KOPT-K1 (cell line): ENCODE results near the gene CFAP141.
A peak's percentile ranks its signal among the peaks of the same experiment; 100 is the strongest.

Source experiments
- H3K27ac ChIP-seq: fragments of 200-600 bp; sonication (generic); 2 replicates; pipeline ENCODE4 v1.5.1; 2016; ENCODE audit warnings: antibody characterized with exemption, mild to moderate bottlenecking, low read depth, low read length; ENCODE audit not compliant: poor library complexity, severe bottlenecking
- H3K36me3 ChIP-seq: fragments of 200-600 bp; sonication (generic); 2 replicates; pipeline ENCODE4 v1.5.1; 2017; ENCODE audit warnings: antibody characterized with exemption, mild to moderate bottlenecking, low read length, moderate library complexity; ENCODE audit not compliant: insufficient read depth
- H3K9me3 ChIP-seq: fragments of 200-600 bp; sonication (generic); 2 replicates; pipeline ENCODE4 v1.5.1; 2017; ENCODE audit warnings: antibody characterized with exemption, low read length, mild to moderate bottlenecking; ENCODE audit not compliant: insufficient read depth, poor library complexity, severe bottlenecking

Gene CFAP141

GRCh38 chr1:154186852-154187501, 19.2 kb downstream of the CFAP141 start:
- Histone ChIP-seq H3K27ac (no peak overlapping the region), H3K36me3 (no peaks in the 10 kb centered on the region), H3K9me3 (no peaks in the 10 kb centered on the region)

DNA sequence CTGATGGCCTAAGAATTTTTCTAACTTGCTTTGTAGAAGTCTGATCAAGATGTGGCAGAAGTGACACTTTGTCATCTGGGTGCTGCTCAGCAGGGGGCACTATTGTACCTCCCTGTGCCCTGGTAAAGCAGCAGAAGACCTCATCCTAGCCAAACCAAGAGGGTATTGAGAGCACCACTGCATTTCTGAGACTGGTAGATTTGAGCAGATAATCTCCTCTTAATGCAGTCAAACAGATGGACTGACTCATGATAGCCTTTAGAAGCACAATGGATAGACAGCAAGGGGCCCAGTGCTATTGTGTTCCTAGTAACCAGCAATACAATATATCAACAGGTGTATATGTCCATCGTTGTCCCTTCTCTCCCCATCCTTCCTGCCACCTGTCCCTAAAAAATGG, 20.0 kb downstream of the CFAP141 start:
- Histone ChIP-seq H3K9me3 (no peaks in the 10 kb centered on the region), H3K36me3 (peaks cover 4% of the 10 kb centered on the region), H3K27ac (no peak overlapping the region)

- Histone ChIP-seq H3K36me3 (peaks cover 32% of the 10 kb centered on the region), H3K27ac (peak overlapping the region; percentile 93)
These were observed 22.9 kb downstream of the CFAP141 start for GRCh38 chr1:154183046-154183915.

DNA sequence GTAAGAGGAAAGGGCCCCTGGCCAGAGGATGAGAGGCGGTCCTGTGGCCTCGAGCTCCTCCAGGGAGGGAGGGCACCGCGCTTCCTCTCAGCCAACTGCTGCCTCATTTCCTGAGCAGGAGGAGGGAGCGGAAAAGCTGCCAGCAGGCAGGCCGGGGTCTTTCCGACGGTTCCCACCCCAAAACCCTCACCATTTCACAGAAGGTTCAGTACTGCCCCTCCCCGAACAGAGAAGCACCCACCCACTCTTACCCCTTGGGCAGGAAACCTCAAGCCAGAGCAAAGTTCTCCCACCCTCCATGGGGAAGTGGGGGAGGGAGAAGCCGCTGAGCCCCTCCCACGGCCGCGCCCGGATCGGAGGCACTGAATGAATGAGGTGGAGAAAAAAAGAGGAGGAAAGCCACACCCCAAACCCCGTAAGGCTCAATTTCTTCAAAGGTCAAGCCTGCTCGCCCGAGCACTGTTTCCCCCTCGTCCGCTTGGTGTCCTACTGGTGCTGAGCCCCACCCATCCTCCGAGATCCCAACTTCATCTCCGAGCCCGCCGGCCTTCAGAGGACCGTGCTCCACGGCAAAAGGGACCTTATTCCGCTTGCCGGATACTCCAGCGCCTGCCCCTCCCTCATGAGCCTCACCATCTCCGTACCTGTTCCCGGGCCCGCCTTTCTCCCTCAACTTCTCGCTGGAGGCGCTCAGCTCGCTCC, 23.6 kb downstream of the CFAP141 start:
- Histone ChIP-seq H3K36me3 (peaks cover 40% of the 10 kb centered on the region), H3K9me3 (no peaks in the 10 kb centered on the region), H3K27ac (peak overlapping the region; percentile 93)

More at GRCh38 chr1:154183046-154183915, 22.9 kb downstream of the CFAP141 start:
- no peaks in the 10 kb centered on the region for H3K9me3 ChIP-seq

DNA sequence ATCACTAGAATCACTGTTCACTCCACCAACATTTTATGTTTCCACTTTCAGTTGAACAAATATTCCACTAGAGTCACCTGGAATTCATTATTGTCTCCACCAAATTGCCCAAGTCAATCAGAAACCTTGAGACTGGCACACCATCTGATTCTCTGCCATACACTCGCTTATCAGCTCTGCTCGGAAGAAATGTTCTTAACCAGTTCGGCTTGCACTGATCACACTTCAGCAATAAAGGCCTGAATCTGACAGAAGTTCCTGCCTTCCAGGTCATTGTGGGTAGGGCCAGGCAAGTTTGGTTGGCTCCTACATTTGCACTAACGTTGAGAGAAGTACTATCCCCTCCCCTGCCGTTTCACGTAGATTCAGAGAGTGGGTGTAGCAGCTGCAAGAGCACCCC, 24.2 kb downstream of the CFAP141 start:
- Histone ChIP-seq H3K9me3 (no peaks in the 10 kb centered on the region), H3K27ac (peak overlapping the region; percentile 93), H3K36me3 (peaks cover 46% of the 10 kb centered on the region)

- Histone ChIP-seq H3K27ac (peak overlapping the region; percentile 44), H3K9me3 (no peaks in the 10 kb centered on the region), H3K36me3 (peaks cover 64% of the 10 kb centered on the region)
These were observed 26.0 kb downstream of the CFAP141 start for GRCh38 chr1:154179946-154180687.

- no peaks in the 10 kb centered on the region for H3K9me3 ChIP-seq
- H3K36me3 ChIP-seq, result peaks cover 74% of the 10 kb centered on the region
- no peak overlapping the region for H3K27ac ChIP-seq
These were observed 27.0 kb downstream of the CFAP141 start for GRCh38 chr1:154178911-154179811.

DNA sequence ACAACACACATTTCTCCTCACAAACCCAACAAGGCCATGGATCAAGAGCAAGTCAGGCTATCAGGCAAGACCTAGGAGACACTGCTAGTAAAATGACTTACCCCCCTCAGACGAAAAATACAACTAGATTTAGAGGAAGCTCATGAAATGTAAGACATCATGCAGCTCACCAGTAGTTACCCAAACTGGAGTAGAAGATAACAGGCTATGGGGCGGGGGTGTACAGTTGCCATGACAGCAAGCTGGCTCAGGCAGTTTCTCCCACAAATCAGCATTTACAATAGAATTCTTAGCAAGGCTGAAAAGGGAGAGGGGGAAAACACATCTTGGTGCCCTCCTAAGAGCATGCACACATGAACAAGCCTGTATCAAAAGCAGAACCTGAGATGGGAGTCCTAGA, 28.1 kb downstream of the CFAP141 start:
- no peak overlapping the region for H3K27ac ChIP-seq

GRCh38 chr1:154176337-154176736, 29.8 kb downstream of the CFAP141 start:
- H3K36me3 ChIP-seq, result peaks cover 99% of the 10 kb centered on the region
- no peak overlapping the region for H3K27ac ChIP-seq
- no peaks in the 10 kb centered on the region for H3K9me3 ChIP-seq

More for the DNA sequence above, 28.1 kb downstream of the CFAP141 start:
- Histone ChIP-seq H3K36me3 (peaks cover 85% of the 10 kb centered on the region), H3K9me3 (no peaks in the 10 kb centered on the region)

DNA sequence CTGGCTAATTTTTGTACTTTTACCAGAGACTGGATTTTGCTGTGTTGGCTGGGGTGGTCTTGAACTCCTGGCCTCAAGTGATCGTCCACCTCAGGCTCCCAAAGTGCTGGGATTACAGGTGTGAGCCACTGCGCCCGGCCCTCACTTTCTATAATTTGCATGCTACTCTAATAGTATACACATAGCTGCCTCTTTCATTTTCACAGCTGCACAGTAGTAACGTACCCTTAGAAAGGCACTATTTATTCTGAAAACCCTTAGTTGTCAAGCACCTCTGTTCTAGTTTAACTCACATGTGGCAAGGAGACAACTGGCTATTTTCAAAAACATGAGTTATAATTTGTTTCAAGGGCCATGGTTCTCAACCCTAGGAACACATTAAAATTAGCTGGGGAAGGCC, 31.5 kb downstream of the CFAP141 start:
- no peaks in the 10 kb centered on the region for H3K9me3 ChIP-seq
- no peak overlapping the region for H3K27ac ChIP-seq
- H3K36me3 ChIP-seq, result peaks cover 100% of the 10 kb centered on the region

DNA sequence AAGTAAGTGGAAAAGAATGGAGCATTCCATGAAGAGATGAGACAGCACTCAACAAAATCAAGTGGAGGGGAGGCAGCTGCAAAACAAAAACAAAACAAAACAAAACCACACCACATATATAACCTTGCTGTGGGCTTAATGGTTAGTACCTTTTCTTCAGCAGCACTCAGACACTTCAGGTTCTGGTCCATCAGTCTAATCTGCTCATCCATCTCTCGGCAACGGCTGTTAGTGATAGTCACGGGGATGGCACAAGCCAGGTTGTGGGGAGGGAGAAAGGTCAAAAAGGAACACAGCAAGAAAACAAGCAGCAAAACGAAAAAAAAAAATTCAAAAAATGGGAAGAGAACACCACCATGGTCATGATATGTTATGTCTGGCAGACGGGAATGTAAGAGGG, 34.3 kb downstream of the CFAP141 start:
- H3K27ac ChIP-seq, result no peak overlapping the region
- H3K36me3 ChIP-seq, result peaks cover 100% of the 10 kb centered on the region
- no peaks in the 10 kb centered on the region for H3K9me3 ChIP-seq

DNA sequence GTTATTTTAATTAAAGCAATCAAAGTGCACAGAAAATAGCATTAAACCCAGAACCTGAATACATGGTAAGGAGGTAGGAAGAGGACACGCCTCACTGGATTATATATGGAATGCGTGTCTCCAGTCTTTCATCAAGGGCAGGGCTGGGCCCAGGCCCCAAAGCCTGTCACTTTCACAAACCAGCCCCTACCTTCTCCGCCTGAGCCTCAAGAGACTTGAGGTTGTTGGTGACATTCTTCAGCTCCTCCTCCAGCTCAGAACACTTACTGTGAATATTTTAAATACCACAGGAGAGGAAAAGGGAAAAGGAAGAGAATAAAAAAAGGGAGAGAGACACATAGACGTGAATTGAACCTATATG, 34.9 kb downstream of the CFAP141 start:
- H3K36me3 ChIP-seq, result peaks cover 100% of the 10 kb centered on the region
- no peak overlapping the region for H3K27ac ChIP-seq
- H3K9me3 ChIP-seq, result no peaks in the 10 kb centered on the region

DNA sequence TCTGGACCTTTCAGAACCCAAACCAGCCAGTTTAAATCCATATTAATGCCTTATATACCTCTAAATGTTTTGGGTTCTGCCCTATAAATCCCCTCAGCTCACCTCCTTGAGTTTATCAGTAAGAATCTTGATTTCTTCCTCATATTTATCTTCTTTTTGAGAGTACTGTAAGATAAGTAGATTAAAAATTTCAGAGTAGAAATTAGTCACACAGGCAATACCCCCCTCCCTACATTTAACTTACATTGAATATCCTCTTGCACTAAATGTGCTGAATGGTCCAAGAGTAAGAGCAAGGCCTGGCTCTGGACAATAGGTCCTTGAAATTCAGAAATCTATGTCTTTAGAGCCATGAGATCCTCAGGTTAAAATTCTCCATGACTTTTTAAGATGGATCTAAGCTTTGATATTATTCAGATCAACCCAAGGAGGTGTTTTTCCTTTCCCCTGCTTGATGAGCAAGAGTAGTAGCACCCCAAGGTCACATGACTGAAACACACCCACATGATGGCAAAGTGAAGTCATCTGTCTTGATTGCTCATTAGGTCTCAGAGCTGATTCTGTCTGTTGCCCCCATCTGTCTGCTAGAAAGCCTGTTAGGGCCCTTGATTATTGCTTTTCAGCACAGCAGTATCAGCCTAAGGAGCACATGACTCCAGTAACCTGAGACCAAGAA, 35.4 kb downstream of the CFAP141 start:
- no peaks in the 10 kb centered on the region for H3K9me3 ChIP-seq
- no peak overlapping the region for H3K27ac ChIP-seq
- H3K36me3 ChIP-seq, result peaks cover 100% of the 10 kb centered on the region
